Neural cell (in vitro differentiated cells): ENCODE results near the gene DOCK8. TPM values are rescaled to one million over a fixed set of nuclear protein-coding genes. Genes with fewer than 3 reads are reported as not detected.

Experiments used
- H2AFZ ChIP-seq: fragments of 200-600, 300-800 bp; sonication (generic), shearing (Covaris generic); 2 replicates; pipeline ENCODE4 v1.6.0; 2014; ENCODE audit warnings: low read depth, mild to moderate bottlenecking, antibody characterized with exemption, low read length, moderate library complexity
- H3F3A ChIP-seq: fragments of 200-600 bp; shearing (Covaris generic); 2 replicates; pipeline ENCODE4 v1.6.1; 2016; ENCODE audit warnings: mild to moderate bottlenecking, moderate library complexity, mixed read lengths, antibody characterized with exemption, low read length; ENCODE audit not compliant: insufficient read depth, poor library complexity, severe bottlenecking
- H3K27ac ChIP-seq: fragments of 200-600, 300-800 bp; sonication (generic), shearing (Covaris generic); 2 replicates; pipeline ENCODE4 v1.5.1; 2014; ENCODE audit warnings: mild to moderate bottlenecking, low read length, moderate library complexity
- H3K27me3 ChIP-seq: fragments of 300-800, 200-600 bp; sonication (generic), shearing (Covaris generic); 2 replicates; pipeline ENCODE4 v1.6.0; 2014; ENCODE audit warnings: mild to moderate bottlenecking, low read depth, low read length, moderate library complexity; ENCODE audit not compliant: insufficient read depth
- H3K36me3 ChIP-seq: fragments of 300-800, 200-600 bp; sonication (generic), shearing (Covaris generic); 2 replicates; pipeline ENCODE4 v1.5.1; 2014; ENCODE audit warnings: mild to moderate bottlenecking, antibody characterized with exemption, low read length, moderate library complexity; ENCODE audit not compliant: insufficient read depth
- H3K4me2 ChIP-seq: fragments of 300-800, 200-600 bp; sonication (generic), shearing (Covaris generic); 2 replicates; pipeline ENCODE4 v1.6.0; 2014; ENCODE audit warnings: mild to moderate bottlenecking, low read length
- H3K4me3 ChIP-seq: fragments of 300-800, 200-600 bp; sonication (generic), shearing (Covaris generic); 2 replicates; pipeline ENCODE4 v1.5.1; 2014; ENCODE audit warnings: mild to moderate bottlenecking, low read length, moderate library complexity
- H3K79me2 ChIP-seq: fragments of 200-600 bp; shearing (Covaris generic); replicated peaks from 2 replicates; pipeline ENCODE4 v1.6.0; 2014; ENCODE audit warnings: mild to moderate bottlenecking, low read length, moderate library complexity; ENCODE audit not compliant: insufficient read depth
- H3K9ac ChIP-seq: fragments of 300-800, 200-600 bp; sonication (generic), shearing (Covaris generic); 2 replicates; pipeline ENCODE4 v1.6.1; 2016; ENCODE audit warnings: mild to moderate bottlenecking, low read length, mixed read lengths
- H3K9me2 ChIP-seq: fragments of 200-600 bp; shearing (Covaris generic); 2 replicates; pipeline ENCODE4 v1.6.1; 2016; ENCODE audit warnings: mild to moderate bottlenecking, low read length, mixed read lengths; ENCODE audit not compliant: insufficient read depth
- H3K9me3 ChIP-seq: fragments of 200-600, 300-800 bp; sonication (generic), shearing (Covaris generic); 2 replicates; pipeline ENCODE4 v1.6.1; 2016; ENCODE audit warnings: mild to moderate bottlenecking, mixed run types, low read length, moderate library complexity, mixed read lengths
- H4K20me1 ChIP-seq: fragments of 200-600 bp; shearing (Covaris generic); 2 replicates; pipeline ENCODE4 v1.6.1; 2016; ENCODE audit warnings: mild to moderate bottlenecking, mixed run types; ENCODE audit not compliant: insufficient read depth
- CTCF ChIP-seq: fragments of 450-650 bp; IDR thresholded peaks from 2 replicates; pipeline ENCODE4 v1.5.1; 2014; ENCODE audit warnings: antibody characterized with exemption, mild to moderate bottlenecking, moderate library complexity; ENCODE audit not compliant: poor library complexity, severe bottlenecking
- EP300 ChIP-seq: fragments of 450-650 bp; conservative IDR thresholded peaks from 2 replicates; pipeline ENCODE4 v1.6.1; 2014; ENCODE audit warnings: antibody characterized with exemption, mild to moderate bottlenecking, moderate library complexity; ENCODE audit not compliant: poor library complexity, severe bottlenecking
- EZH2 ChIP-seq: fragments of 200-600, 300-800 bp; shearing (Covaris generic), sonication (generic); IDR thresholded peaks from 2 replicates; pipeline ENCODE4 v1.6.1; 2014; ENCODE audit warnings: antibody characterized with exemption, low read length, borderline replicate concordance, mild to moderate bottlenecking; ENCODE audit not compliant: insufficient read depth, poor library complexity, severe bottlenecking
- MXI1 ChIP-seq: fragments of 450-650 bp; conservative IDR thresholded peaks from 2 replicates; pipeline ENCODE4 v1.6.1; 2014; ENCODE audit warnings: antibody characterized with exemption, mild to moderate bottlenecking; ENCODE audit not compliant: poor library complexity, severe bottlenecking
- POLR2AphosphoS5 ChIP-seq: IDR thresholded peaks from 2 replicates; pipeline ENCODE4 v1.6.1; 2012
- RAD21 ChIP-seq: fragments of 450-650 bp; conservative IDR thresholded peaks from 2 replicates; pipeline ENCODE4 v1.6.1; 2014; ENCODE audit warnings: antibody characterized with exemption, mild to moderate bottlenecking, moderate library complexity
- REST ChIP-seq: IDR thresholded peaks from 2 replicates; pipeline ENCODE4 v1.6.1; 2012; ENCODE audit warnings: borderline replicate concordance
- SMC3 ChIP-seq: fragments of 450-650 bp; conservative IDR thresholded peaks from 2 replicates; pipeline ENCODE4 v1.6.1; 2014; ENCODE audit warnings: antibody characterized with exemption, mild to moderate bottlenecking, moderate library complexity; ENCODE audit not compliant: poor library complexity
- TAF1 ChIP-seq: IDR thresholded peaks from 2 replicates; pipeline ENCODE4 v1.6.1; 2012; ENCODE audit warnings: low read depth
- polyA plus RNA-seq: library from polyadenylated mRNA; depleted of rRNA; stranded (reverse); fragments of >200 nt; gene quantifications from 2 replicates; pipeline ENCODE4 v1.2.3, GENCODE V29; 2014

Gene DOCK8
- polyA plus RNA-seq, 1 donor from 2014 or later: not detected

- TF ChIP-seq EZH2: no peak
Observed at GRCh38 chr9:237141-237857, 22.6 kb downstream of the DOCK8 start (continued).

GRCh38 chr9:237858-238345 lies 23.2 kb downstream of the DOCK8 start:
- Histone ChIP-seq H3F3A (no peaks in the 10 kb centered on the region), H3K4me3 (no peak overlapping the region), H3K27me3 (no peaks in the 10 kb centered on the region), H3K9me2 (no peaks in the 10 kb centered on the region), H2AFZ (no peak overlapping the region), H3K36me3 (no peaks in the 10 kb centered on the region), H3K9me3 (no peaks in the 10 kb centered on the region), H3K4me2 (no peak overlapping the region), H4K20me1 (no peaks in the 10 kb centered on the region), H3K9ac (no peak overlapping the region), H3K79me2 (no peaks in the 10 kb centered on the region), H3K27ac (no peak overlapping the region)
- no peak for TF ChIP-seq EP300
- TF ChIP-seq POLR2AphosphoS5: no peak
- TF ChIP-seq CTCF: no peak
- TF ChIP-seq EZH2: no peak
- no peak for TF ChIP-seq TAF1
- TF ChIP-seq RAD21: no peak
- no peak for TF ChIP-seq REST
- TF ChIP-seq MXI1: no peak
- TF ChIP-seq SMC3: no peak

GRCh38 chr9:242461-243080 lies 27.9 kb downstream of the DOCK8 start:
- H3K27me3 ChIP-seq: no peaks in the 10 kb centered on the region
- H2AFZ ChIP-seq: no peak overlapping the region
- no peaks in the 10 kb centered on the region for H3K9me3 ChIP-seq
- H3K79me2 ChIP-seq: no peaks in the 10 kb centered on the region
- no peak for TF ChIP-seq EP300
- no peak for TF ChIP-seq EZH2
- H3F3A ChIP-seq: no peaks in the 10 kb centered on the region
- no peak overlapping the region for H3K4me2 ChIP-seq
- no peak overlapping the region for H3K27ac ChIP-seq
- H4K20me1 ChIP-seq: no peaks in the 10 kb centered on the region
- no peaks in the 10 kb centered on the region for H3K36me3 ChIP-seq
- H3K9me2 ChIP-seq: no peaks in the 10 kb centered on the region
- H3K4me3 ChIP-seq: no peak overlapping the region
- no peak overlapping the region for H3K9ac ChIP-seq
